ENCODE data around the gene MPV17L.
"Not testable (repeated sequence)": the region's sequence is repeated elsewhere in the genome, so short reads cannot be mapped to it uniquely, and the experiment has no call there.

MPV17L gene

GRCh38 chr16:15454933-15455332 is 59.4 kb downstream of the MPV17L start:
- not testable (repeated sequence) for H3K9me3 ChIP-seq (ENCODE audit: low read length); H3K27ac ChIP-seq (ENCODE audit: low read depth, low read length); H3K4me1 ChIP-seq (ENCODE audit: insufficient read depth, low read length); H3K9ac ChIP-seq (ENCODE audit: low read length); H3K27me3 ChIP-seq (ENCODE audit: control insufficient read depth in 1 of 2, insufficient read depth in 2 of 2, low read length in 2 of 2); H3K36me3 ChIP-seq (ENCODE audit: insufficient read depth, low read length); H3K4me3 ChIP-seq (ENCODE audit: low read depth in 1 of 2, low read length in 2 of 2)

GRCh38 chr16:15457400-15457799 is 61.8 kb downstream of the MPV17L start:
- no peaks in the 10 kb centered on the region for H3K27me3 ChIP-seq (ENCODE audit: control insufficient read depth in 1 of 2, insufficient read depth in 2 of 2, low read length in 2 of 2)
- no peaks in the 10 kb centered on the region for H3K9me3 ChIP-seq (ENCODE audit: low read length)
- no peak overlapping the region for H3K4me3 ChIP-seq (ENCODE audit: low read depth in 1 of 2, low read length in 2 of 2)
- H3K27ac ChIP-seq (ENCODE audit: low read depth, low read length), result no peak overlapping the region
- H3K4me1 ChIP-seq (ENCODE audit: insufficient read depth, low read length), result peaks cover 2% of the 10 kb centered on the region
- H3K9ac ChIP-seq (ENCODE audit: low read length), result no peak overlapping the region
- no peaks in the 10 kb centered on the region for H3K36me3 ChIP-seq (ENCODE audit: insufficient read depth, low read length)

- H3K36me3 ChIP-seq (ENCODE audit: insufficient read depth, low read length), result no peaks in the 10 kb centered on the region
- no peak overlapping the region for H3K27ac ChIP-seq (ENCODE audit: low read depth, low read length)
- no peaks in the 10 kb centered on the region for H3K27me3 ChIP-seq (ENCODE audit: control insufficient read depth in 1 of 2, insufficient read depth in 2 of 2, low read length in 2 of 2)
Measured at GRCh38 chr16:15457958-15458357, 62.4 kb downstream of the MPV17L start.

GRCh38 chr16:15459791-15460190 is 64.2 kb downstream of the MPV17L start:
- Histone ChIP-seq H3K4me1 (ENCODE audit: insufficient read depth, low read length) (no peaks in the 10 kb centered on the region), H3K4me3 (ENCODE audit: low read depth in 1 of 2, low read length in 2 of 2) (no peak overlapping the region), H3K27ac (ENCODE audit: low read depth, low read length) (no peak overlapping the region), H3K9me3 (ENCODE audit: low read length) (no peaks in the 10 kb centered on the region), H3K9ac (ENCODE audit: low read length) (no peak overlapping the region), H3K27me3 (ENCODE audit: control insufficient read depth in 1 of 2, insufficient read depth in 2 of 2, low read length in 2 of 2) (no peaks in the 10 kb centered on the region), H3K36me3 (ENCODE audit: insufficient read depth, low read length) (no peaks in the 10 kb centered on the region)

More at GRCh38 chr16:15457958-15458357, 62.4 kb downstream of the MPV17L start:
- Histone ChIP-seq H3K4me3 (ENCODE audit: low read depth in 1 of 2, low read length in 2 of 2) (no peak overlapping the region), H3K9ac (ENCODE audit: low read length) (no peak overlapping the region), H3K4me1 (ENCODE audit: insufficient read depth, low read length) (no peaks in the 10 kb centered on the region), H3K9me3 (ENCODE audit: low read length) (no peaks in the 10 kb centered on the region)

GRCh38 chr16:15460601-15461000 is 65.0 kb downstream of the MPV17L start:
- Histone ChIP-seq H3K27ac (ENCODE audit: low read depth, low read length) (no peak overlapping the region), H3K36me3 (ENCODE audit: insufficient read depth, low read length) (no peaks in the 10 kb centered on the region), H3K4me1 (ENCODE audit: insufficient read depth, low read length) (no peaks in the 10 kb centered on the region), H3K9ac (ENCODE audit: low read length) (no peak overlapping the region), H3K27me3 (ENCODE audit: control insufficient read depth in 1 of 2, insufficient read depth in 2 of 2, low read length in 2 of 2) (no peaks in the 10 kb centered on the region), H3K9me3 (ENCODE audit: low read length) (no peaks in the 10 kb centered on the region), H3K4me3 (ENCODE audit: low read depth in 1 of 2, low read length in 2 of 2) (no peak overlapping the region)

GRCh38 chr16:15461376-15461775 is 65.8 kb downstream of the MPV17L start:
- Histone ChIP-seq H3K27me3 (ENCODE audit: control insufficient read depth in 1 of 2, insufficient read depth in 2 of 2, low read length in 2 of 2) (no peaks in the 10 kb centered on the region), H3K4me1 (ENCODE audit: insufficient read depth, low read length) (no peaks in the 10 kb centered on the region), H3K4me3 (ENCODE audit: low read depth in 1 of 2, low read length in 2 of 2) (no peak overlapping the region), H3K27ac (ENCODE audit: low read depth, low read length) (no peak overlapping the region), H3K9me3 (ENCODE audit: low read length) (no peaks in the 10 kb centered on the region), H3K9ac (ENCODE audit: low read length) (no peak overlapping the region), H3K36me3 (ENCODE audit: insufficient read depth, low read length) (no peaks in the 10 kb centered on the region)

All from muscle layer of colon (tissue), 2 donors.